KMS-11 (cell line): Measurements from ENCODE around the gene ETNK2.

Experiments
- H2AFZ ChIP-seq: fragments of 200-600 bp; sonication (generic); 2 replicates; pipeline ENCODE4 v1.6.1; 2016; ENCODE audit warnings: antibody characterized with exemption, mixed run types, low read depth
- H3K27ac ChIP-seq: fragments of 200-600 bp; sonication (generic); 2 replicates; pipeline ENCODE4 v1.6.1; 2016; ENCODE audit warnings: mild to moderate bottlenecking, mixed run types
- H3K27me3 ChIP-seq: fragments of 200-600 bp; sonication (generic); 2 replicates; pipeline ENCODE4 v1.6.1; 2017; ENCODE audit warnings: mild to moderate bottlenecking, low read depth, mixed run types, moderate library complexity; ENCODE audit not compliant: insufficient read depth
- H3K36me3 ChIP-seq: fragments of 200-600 bp; sonication (generic); 2 replicates; pipeline ENCODE4 v1.6.1; 2017; ENCODE audit warnings: mild to moderate bottlenecking, mixed run types; ENCODE audit not compliant: insufficient read depth
- H3K4me1 ChIP-seq: fragments of 200-600 bp; sonication (generic); 2 replicates; pipeline ENCODE4 v1.6.1; 2016; ENCODE audit warnings: mild to moderate bottlenecking, low read depth, mixed run types; ENCODE audit not compliant: poor library complexity, severe bottlenecking
- H3K4me2 ChIP-seq: fragments of 200-600 bp; sonication (generic); 2 replicates; pipeline ENCODE4 v1.7.0; 2016; ENCODE audit warnings: mild to moderate bottlenecking, mixed run types
- H3K4me3 ChIP-seq: fragments of 200-600 bp; sonication (generic); IDR thresholded peaks from 2 replicates; pipeline ENCODE4 v1.6.1; 2017; ENCODE audit warnings: low read depth, low read length, mixed read lengths; ENCODE audit not compliant: insufficient read depth
- H3K79me2 ChIP-seq: fragments of 200-600 bp; sonication (generic); 2 replicates; pipeline ENCODE4 v1.6.1; 2016; ENCODE audit warnings: low read depth, mixed run types; ENCODE audit not compliant: insufficient read depth
- H3K9ac ChIP-seq: fragments of 200-600 bp; sonication (generic); 2 replicates; pipeline ENCODE4 v1.6.1; 2016; ENCODE audit warnings: mild to moderate bottlenecking, mixed run types
- H4K20me1 ChIP-seq: fragments of 200-600 bp; sonication (generic); 2 replicates; pipeline ENCODE4 v1.6.1; 2016; ENCODE audit warnings: mild to moderate bottlenecking, mixed run types; ENCODE audit not compliant: insufficient read depth
- TF ChIP-seq, protein P1 (sequence below): fragments of 200-600 bp; sonication (generic); conservative IDR thresholded peaks from 2 replicates; pipeline ENCODE4 v1.6.1; 2017; ENCODE audit warnings: low read depth, mild to moderate bottlenecking, antibody characterized with exemption, low read length, moderate library complexity, mixed read lengths

ETNK2 gene

DNA sequence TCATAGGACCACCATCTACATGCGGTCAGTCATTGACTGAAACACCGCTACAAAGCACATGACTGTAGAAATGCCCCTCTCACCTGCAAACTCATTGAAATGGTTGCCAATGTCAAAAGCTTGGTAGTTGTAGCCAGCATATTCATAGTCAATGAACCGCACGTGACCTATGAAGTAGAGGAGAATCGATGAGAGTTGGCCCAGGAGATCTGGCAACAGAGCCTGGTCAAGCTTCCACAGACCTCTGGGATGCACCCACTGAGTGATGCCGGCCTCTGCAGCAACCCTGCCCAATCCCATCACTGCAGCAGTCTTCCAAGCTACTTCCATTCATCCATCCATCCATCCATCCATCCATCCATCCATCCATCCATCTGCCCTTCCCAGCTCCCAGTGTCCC is 11.9 kb downstream of the ETNK2 start:
- Histone ChIP-seq H3K27ac (no peak overlapping the region), H2AFZ (no peak overlapping the region), H3K4me3 (no peak overlapping the region), H3K9ac (no peak overlapping the region), H3K36me3 (no peaks in the 10 kb centered on the region), H3K79me2 (no peaks in the 10 kb centered on the region), H3K4me1 (no peaks in the 10 kb centered on the region), H3K27me3 (peaks cover 4% of the 10 kb centered on the region; the same call in 1 of the 2 replicates), H4K20me1 (no peaks in the 10 kb centered on the region), H3K4me2 (no peak overlapping the region)
- TF ChIP-seq, protein P1, sequence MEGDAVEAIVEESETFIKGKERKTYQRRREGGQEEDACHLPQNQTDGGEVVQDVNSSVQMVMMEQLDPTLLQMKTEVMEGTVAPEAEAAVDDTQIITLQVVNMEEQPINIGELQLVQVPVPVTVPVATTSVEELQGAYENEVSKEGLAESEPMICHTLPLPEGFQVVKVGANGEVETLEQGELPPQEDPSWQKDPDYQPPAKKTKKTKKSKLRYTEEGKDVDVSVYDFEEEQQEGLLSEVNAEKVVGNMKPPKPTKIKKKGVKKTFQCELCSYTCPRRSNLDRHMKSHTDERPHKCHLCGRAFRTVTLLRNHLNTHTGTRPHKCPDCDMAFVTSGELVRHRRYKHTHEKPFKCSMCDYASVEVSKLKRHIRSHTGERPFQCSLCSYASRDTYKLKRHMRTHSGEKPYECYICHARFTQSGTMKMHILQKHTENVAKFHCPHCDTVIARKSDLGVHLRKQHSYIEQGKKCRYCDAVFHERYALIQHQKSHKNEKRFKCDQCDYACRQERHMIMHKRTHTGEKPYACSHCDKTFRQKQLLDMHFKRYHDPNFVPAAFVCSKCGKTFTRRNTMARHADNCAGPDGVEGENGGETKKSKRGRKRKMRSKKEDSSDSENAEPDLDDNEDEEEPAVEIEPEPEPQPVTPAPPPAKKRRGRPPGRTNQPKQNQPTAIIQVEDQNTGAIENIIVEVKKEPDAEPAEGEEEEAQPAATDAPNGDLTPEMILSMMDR = no peak

- no peaks in the 10 kb centered on the region for H3K4me1 ChIP-seq
- no peak overlapping the region for H3K9ac ChIP-seq
- no peak overlapping the region for H3K4me3 ChIP-seq
- no peaks in the 10 kb centered on the region for H4K20me1 ChIP-seq
- H3K27ac ChIP-seq = no peak overlapping the region
- H3K79me2 ChIP-seq = no peaks in the 10 kb centered on the region
- H2AFZ ChIP-seq = no peak overlapping the region
- H3K36me3 ChIP-seq = no peaks in the 10 kb centered on the region
- TF ChIP-seq, protein P1 = no peak
- no peak overlapping the region for H3K4me2 ChIP-seq
- H3K27me3 ChIP-seq = peaks cover 4% of the 10 kb centered on the region; the same call in 1 of the 2 replicates
These were observed 12.8 kb downstream of the ETNK2 start for GRCh38 chr1:204139088-204139487.

DNA sequence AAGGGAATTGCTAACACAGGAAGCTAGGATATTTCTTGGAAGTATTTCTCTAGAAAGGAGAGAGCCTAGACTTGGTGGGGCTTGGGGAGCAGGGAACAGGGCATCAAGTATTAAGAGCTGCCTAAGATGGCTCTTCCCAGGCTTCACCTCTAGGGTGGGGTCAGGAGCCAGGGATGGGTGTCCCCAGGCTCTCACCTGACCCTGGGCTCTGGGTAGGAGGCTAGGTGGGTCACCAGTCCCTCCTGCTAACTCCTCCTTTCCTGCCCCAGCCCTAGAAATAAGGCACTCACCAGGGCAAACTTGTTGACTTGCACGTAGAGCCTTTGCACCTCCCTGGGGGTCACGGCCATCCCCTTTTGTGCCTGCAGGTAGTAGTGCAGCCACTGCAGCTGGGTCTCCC is 15.0 kb downstream of the ETNK2 start:
- Histone ChIP-seq H3K36me3 (no peaks in the 10 kb centered on the region), H3K27me3 (peaks cover 4% of the 10 kb centered on the region; the same call in 1 of the 2 replicates), H4K20me1 (no peaks in the 10 kb centered on the region), H3K4me1 (no peaks in the 10 kb centered on the region), H3K4me2 (no peak overlapping the region), H3K27ac (no peak overlapping the region), H3K4me3 (no peak overlapping the region), H3K79me2 (no peaks in the 10 kb centered on the region), H2AFZ (no peak overlapping the region), H3K9ac (no peak overlapping the region)
- TF ChIP-seq, protein P1 = no peak

DNA sequence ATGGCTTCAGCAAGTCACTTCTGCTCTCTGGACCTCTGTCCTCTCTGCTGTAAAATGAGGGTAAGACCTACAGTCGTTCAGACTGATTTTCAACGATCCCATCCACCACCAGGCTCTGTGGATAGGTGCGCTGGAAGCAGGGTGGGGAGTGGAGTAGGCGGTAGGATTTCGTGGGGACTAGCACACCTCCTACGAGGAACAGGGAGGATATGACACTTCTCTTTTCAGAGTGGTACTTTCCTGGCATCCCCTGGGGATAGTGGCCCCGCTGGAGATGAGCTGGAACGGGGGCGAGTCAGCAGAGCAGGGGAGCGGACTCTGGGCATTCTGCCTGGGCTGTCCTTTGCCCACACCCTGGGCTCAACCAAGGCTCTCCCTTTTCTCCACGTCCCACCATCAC is 17.7 kb downstream of the ETNK2 start:
- Histone ChIP-seq H3K27ac (no peak overlapping the region), H3K4me2 (no peak overlapping the region), H3K36me3 (no peaks in the 10 kb centered on the region), H4K20me1 (no peaks in the 10 kb centered on the region), H3K79me2 (no peaks in the 10 kb centered on the region), H3K9ac (no peak overlapping the region), H3K4me3 (no peak overlapping the region), H3K4me1 (peaks cover 3% of the 10 kb centered on the region), H2AFZ (no peak overlapping the region), H3K27me3 (peaks cover 4% of the 10 kb centered on the region; the same call in 1 of the 2 replicates)
- TF ChIP-seq, protein P1 = no peak
